Mesenteric fat pad (tissue), 1 donor: ENCODE data around the gene C13orf46. TPM values are rescaled to one million over a fixed set of nuclear protein-coding genes. Genes with fewer than 3 reads are reported as not detected.

Source experiments
- DNase-seq: peaks from one replicate; pipeline ENCODE4 v3.0.0-alpha.2; 2020; ENCODE audit warnings: low spot score
- total RNA-seq: library from RNA; stranded (reverse); fragmentation: NEBNext Ultra II Directional; extraction: Animal tissue kit (Norgen Biotek cat#: 25700); gene quantifications from one replicate; pipeline ENCODE4 v1.2.1, GENCODE V29; 2021
- donor health status: DM: yes; HTN: yes; CAD: no.

The C13orf46 gene
- total RNA-seq, 1 donor from 2014 or later = 2.5 TPM

DNA sequence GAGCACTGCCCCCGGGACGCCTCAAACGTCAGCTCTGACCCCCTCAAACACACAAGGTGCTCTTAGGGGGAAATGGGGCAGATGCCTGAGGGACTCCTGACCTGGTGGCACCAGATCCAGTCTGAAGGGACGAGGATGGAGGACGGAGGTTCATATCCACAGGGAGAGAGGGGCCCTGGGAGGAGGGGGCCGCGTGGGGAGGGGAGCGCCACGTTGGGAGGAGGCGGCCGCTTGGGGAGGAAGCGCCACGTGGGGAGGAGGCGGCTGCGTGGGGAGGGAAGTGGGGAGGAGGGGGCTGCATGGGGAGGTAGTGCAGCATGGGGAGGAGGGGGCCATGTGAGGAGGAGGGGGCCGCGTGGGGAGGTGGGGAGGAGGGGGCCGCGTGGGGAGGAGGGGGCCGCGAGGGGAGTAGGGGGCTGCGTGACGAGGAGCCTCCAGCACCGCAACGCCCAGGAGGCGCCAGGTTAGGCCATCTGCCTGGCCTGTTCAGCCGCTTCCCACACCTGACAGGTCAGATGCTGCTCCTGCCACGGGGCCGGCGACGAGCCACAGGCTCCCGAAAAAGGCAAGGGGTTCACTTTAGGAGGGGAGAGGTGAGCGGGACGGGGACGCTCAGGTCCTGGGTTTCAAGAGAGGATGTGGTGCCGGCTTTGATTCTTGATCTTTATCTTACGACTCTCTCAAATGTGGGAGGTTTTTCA lies 36.7 kb upstream of the C13orf46 start:
- no peak for DNase-seq

DNA sequence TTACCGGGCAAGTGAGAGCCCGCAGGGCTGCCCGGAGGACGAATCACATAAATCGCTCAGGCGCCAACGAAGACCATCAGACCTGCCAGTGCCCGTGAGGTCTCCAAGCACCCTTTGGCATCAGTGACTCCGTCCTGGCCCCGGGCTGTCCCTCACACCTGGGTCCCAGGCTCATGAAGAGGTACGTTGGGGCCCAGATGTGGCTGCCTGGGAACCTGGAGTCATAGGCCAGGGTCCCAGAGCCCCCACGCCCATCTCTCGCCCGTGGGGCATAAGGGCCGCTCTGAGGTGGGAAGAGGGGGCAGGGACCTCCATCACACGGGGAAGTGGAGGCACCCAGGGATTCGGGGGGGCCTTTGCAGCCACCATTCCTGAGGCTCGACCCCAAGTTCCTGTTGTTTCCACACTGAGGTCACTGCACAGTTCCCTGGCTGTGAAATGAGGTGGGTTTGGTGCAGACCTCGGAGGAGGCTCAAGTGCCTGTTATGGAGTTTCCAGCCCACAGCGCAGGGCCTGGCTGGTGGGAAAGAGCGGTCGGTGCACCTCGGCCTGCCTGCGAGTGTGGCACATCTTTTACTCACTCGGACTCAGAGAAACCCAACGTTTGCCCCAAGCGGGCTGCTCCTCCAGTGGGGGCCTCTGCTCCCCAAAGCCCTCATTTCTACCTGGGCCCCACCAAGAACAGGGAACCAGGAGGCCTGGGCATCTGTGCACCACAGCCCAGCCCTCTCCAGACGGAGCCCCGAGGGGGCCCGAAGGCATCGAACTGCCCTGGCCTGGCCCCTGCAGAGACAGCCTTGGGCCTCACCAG lies 35.9 kb upstream of the C13orf46 start:
- no peak for DNase-seq

DNA sequence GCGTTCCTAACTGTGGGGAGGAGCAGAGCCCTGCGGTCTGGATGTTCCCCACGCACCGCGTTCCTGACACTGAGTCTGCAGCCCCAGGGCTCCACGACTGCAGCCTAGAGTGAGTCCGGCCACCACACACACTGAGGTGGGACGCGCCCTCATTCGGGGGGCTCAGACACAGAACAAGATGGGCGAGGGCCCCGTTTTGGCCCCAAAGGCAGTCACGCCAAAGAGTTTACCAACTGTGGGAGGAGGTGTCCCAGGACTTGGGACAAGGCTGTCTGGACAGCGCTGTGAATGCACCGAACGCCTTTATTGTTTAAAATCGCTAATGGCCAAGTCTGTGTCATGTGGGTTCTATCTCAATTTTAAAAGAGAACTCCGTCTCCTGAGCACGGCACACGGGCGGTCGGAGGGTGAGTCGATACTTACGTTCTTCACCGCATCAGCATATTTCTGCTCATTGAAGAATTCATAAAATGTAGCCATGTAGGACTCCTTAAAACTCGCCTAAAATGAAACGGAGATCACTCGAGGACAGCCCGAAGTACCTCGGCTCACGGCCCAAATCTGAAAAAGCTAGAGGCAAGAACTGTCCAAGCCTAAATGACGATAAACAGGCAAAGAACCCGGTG lies 35.2 kb upstream of the C13orf46 start:
- no peak for DNase-seq

DNA sequence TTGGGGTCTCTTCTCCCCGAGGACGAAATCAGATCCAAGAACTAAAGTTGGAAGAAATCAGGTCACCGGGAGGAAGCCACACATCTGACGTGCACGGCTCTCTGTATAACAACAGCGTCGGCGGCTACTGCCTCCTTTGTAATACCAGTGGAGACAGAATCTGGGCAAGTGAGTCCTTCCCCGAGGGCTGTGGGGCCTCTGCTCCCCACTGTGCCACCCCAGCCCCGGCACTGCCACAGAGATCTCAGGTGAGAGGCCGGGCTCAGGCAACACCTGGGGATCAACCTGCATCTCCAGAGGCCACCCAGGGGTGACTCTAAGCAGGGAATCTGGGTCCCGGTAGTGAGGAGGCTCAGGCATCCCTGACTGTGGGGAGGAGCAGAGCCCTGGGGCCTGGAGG lies 33.7 kb upstream of the C13orf46 start:
- DNase-seq = no peak

DNA sequence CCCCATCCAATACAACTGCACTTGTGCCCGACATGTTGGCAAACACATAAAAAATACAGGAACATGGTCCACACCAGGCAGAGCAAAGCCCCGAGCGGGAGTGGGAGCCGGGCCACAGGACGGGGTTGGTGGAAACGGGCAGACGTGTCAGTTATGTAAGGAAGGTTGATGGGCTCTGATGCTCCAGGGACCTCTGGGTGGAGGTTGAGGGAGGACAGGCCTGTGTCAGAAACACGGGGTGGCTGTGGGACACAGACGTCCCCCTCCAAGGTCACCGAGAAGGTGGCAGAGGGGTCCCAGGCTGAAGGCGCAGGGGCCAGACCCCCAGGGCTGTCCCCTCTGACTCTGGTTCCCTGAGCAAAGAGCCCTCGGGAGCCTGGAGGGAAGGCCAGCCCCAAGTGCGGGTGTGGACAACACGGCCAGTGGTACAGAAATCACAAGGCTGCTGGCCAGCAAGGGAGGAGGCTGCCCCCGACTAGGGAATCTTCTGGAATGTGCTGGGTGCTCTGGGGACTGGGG lies 31.4 kb upstream of the C13orf46 start:
- DNase-seq = no peak

DNA sequence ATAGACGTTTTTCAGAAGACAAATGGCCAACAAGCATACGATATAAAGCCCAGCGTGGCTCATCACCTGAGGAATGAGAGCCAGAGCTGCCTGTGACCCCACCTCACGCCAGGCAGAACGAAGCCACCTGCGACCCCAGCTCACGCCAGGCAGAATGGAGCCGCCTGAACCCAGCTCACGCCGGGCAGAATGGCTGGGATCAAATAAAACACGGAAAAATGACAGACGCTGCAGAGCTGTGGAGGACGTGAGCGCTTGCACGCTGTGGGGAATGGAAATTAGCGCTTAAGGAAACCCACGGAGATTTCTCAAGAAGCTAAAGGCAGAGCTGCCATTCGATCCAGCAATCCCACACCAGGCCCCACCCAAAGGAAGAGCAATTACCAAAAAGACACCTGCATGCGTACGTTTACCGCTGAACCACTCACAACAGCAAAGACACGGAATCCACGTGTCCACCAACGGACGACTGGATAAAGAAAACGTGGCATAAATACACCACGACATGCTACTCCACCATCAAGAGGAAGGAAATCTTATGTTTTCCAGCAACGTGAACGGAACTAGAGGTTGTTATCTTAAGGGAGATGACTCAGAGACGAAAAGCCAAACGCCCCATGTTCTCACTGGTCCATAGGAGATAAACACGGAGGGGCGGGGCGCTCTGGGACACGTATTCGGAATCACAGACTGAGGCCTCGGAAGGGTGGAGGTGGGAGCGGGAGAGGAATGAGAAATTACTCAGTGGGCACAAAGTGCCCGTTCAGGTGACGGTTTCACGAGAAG lies 30.7 kb upstream of the C13orf46 start:
- DNase-seq = no peak

DNA sequence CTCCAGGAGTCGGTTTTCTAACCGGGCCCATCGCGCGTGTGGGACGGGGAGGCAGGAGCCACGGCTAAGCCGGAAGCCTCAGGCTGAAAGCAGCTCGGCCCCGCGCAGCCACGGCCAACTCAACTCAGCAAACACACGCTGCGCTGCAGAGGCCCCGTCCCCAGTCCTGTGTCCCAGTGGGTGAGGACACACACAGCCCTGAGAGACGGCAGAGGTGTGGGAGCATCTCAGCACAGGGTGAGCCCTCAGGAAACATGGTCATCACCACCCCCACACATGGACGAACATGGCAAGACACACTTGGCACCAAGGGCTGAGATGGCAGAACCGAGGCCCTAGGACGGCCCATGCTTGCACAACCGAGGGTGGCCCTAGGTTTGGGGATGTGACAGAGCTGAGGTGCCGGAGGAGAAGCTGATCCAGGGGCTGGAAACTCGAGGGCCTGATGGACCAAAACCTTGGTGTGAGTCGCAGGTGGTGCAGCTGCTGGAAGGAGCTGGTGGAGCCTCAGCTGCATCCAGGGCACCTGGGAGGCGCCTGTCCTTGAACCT lies 29.0 kb upstream of the C13orf46 start:
- no peak for DNase-seq

DNA sequence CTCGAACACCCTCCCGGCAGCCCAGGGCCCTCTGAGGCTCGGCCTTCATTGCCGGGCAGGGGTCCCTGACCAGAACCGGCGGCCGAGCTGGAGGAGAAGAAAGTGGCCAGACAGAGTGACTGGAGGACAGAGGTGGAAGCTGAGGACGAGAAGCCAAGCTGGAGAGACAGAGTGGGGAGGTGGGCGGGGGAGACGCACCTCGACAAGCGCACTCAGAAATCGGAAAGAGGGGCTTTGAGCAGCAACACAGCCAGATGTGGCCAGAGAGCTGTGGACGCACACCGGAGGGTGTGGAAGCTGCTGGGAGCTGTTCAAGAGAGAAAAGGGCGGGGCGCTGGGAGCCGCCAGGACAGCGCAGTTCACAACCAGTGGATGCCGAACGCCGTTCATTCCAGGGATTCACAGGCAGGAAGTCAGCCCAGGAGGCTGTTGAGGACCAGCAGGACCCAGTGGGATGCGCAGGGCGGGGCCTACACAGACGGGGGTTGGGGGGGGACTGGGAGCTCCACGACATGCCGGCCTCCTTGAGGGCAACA lies 28.2 kb upstream of the C13orf46 start:
- DNase-seq = no peak

DNA sequence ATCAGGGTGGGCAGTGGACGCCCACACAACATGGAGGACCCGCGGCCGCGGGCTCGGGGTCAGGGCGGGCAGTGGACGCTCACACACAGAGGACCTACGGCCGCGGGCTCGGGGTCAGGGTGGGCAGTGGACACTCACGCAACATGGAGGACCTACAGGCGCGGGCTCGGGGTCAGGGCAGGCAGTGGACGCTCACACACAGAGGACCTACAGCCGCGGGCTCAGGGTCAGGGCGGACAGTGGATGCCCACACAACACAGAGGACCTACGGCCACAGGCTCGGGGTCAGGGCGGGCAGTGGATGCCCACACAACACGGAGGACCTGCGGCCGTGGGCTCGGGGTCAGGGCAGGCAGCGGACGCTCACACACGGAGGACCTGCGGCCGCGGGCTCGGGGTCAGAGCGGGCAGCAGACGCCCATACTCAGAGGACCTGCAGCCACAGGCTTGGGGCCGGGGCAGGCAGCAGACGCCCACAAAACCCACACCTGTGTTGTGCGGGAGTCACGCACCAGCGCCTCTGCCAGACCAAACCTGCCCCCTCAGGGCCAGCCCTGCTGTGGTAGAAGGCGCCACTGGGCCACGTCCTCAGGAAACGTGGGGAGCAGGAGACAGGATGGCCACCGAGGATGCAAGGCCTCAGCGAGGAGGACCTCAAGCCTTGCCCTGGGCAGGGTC lies 27.6 kb upstream of the C13orf46 start:
- no peak for DNase-seq

DNA sequence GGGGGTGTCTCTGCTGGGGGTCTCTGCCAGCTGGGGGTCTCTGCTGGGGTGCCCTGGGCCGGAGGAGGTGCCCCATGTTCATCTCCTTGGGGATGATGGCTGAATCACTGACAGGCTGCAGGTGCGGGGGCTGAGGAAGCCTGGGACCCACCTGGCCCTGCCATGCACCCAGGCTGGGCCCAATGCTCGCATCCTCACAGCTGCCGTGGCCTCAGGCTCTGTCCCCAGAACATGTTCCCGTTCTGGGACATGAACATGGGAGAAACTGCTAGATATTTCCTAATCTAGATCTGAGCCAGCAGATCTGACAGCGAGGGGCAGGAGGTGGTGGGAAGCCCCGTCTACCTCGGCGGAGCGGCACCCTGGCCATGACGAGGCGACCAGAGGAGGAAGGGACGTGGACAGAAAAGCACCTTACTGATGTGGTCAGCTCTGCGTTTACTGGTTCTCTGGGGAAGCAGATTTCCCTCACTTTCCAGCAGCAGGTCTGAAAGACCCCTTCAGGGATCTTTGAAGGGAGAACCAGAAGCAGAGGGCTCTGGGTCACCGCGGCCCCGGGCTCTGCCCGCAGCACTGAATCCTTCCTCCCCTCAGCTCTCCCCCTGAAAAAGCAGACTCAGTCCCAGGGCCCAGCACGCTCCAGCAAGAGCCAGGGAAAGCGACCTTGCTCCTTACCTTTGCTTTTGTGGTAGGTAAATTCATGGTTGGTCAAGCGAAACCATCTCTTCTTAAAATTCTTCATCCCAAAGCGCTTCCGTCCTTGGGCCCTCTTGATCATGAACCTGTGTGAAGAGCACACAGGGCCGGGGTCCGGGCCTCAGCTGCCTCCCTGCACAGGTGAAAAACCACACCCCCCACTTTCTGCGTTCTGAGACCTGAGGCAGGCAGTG lies 26.5 kb upstream of the C13orf46 start:
- no peak for DNase-seq

DNA sequence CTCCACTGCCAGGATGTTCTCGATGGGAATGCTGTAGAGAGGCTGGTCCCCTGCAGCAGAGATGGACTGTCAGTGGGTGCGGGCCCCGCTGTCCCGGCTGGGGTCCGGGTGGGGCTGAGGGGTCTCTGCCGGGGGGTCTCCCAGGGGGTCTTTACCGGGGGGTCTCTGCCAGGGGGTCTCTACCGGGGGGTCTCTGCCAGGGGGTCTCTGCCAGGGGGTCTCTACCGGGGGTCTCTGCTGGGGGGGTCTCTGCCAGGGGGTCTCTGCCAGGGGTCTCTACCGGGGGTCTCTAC lies 25.7 kb upstream of the C13orf46 start:
- DNase-seq = no peak

DNA sequence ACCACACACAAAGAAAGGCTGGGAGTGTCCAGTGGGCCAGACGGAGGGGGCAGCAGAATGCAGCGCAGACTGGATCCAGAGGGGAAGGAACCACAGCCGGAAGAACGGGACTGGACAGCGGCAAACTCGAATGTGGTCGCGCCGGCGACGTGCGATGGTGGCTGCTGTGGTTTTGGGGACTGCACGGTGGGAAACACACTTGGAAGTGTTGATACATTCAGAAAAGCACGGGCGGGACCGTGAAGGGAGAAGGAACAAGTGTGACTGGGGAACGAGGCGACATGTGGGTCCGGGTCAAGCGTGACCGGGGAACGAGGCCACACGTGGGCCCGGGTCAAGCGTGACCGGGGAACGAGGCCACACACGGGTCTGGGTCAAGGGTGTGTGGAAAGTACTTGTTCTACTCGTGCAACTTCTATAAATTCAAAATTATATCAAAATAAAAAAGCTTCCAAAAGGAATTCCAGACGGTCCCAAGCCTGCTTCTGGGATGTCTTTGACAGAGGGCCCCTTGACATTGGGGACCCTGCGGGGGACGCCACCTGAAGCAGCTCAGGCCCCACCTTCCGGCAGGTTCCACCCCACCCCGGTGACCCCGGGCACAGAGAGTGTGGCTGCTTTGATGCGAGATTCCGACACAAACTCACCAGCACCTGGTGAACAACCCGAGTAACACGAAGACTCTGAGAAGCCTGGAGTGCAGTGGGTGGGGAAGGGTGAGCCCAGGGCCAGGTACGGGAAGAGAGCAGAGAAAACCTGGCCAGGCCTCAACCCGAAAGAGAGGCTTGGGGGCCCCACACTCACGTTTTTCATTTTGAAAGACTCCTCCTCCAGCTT lies 25.1 kb upstream of the C13orf46 start:
- no peak for DNase-seq

DNA sequence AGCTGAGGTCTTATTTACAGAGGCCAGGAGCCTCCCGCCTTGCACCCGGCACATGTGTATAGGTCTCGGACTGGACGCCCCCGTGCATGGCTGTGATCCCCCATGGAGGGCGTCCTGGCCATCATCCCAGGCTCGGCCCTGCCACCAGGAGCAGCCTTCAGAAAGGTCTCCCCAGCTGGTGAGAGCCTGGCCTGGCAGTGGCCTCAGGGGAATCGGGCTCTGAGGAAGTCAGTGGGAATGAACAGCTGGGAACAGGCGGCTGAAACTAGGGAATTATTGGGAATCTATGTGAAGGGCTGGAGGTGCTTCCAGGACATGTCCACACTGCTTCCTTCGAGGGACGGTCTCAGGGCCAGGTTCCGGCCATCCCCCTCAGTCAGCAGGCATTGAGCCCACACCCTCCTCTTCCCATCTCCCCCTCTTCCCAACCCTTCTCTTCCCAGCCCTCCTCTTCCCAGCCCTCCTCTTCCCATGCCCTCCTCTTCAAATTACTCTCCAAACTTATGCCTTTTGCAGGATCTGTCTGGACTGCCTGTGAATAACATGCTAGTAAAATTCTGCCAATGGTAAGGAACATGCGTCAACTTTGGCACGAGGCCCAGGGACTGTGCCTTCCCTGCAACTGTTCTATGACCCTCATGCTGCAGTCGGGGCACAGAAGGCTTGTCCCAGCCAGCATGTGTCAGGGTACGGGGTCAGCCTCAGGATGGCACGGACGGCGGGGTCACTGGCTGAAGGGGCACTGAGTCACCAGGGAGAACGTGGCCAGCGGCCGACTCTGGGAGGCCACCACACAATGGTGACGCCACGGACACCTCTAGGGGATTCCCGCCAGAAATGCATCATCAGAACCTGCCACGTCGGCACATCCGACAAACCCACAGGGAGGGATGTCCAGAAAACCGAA lies 24.2 kb upstream of the C13orf46 start:
- DNase-seq = no peak

DNA sequence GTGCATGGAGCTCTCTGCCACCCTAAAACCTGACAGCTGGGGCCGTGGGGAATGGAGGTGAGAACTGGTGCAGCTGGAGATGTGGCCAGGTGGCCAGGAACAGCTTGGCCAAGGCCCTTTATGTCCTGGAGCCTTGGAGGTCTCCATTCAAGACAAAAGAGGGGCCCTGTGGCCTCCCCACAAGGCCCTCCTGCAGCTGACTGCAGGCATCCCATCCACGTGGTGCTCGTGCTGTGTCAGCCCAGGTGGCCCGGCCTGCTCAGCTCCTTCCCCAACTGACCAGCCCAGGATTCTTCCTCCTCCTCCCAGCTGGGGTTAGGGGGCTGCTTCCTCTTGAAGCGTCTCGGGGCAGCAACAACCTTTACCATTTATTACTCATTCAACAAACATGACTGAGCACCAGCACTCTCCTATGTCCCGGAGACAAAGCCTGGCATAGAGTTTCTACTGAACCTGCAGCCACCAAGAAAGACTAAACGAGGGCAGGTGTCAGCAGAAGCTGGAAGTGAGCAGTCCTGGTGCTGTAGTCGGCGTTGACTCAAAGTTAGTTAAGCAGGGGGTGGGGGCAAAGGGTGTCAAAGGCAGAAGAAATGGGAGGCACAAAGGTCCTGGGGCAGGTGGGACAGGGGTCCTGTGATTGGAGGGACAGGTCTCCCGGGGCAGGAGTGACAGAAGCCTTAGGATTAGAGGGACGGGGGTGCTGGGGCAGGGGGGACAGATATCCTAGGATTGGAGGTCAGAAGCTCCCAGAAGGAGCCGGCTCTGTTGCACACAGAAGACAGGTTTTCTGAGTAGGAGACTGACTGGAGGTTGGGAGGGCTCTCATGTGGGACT lies 23.3 kb upstream of the C13orf46 start:
- no peak for DNase-seq

DNA sequence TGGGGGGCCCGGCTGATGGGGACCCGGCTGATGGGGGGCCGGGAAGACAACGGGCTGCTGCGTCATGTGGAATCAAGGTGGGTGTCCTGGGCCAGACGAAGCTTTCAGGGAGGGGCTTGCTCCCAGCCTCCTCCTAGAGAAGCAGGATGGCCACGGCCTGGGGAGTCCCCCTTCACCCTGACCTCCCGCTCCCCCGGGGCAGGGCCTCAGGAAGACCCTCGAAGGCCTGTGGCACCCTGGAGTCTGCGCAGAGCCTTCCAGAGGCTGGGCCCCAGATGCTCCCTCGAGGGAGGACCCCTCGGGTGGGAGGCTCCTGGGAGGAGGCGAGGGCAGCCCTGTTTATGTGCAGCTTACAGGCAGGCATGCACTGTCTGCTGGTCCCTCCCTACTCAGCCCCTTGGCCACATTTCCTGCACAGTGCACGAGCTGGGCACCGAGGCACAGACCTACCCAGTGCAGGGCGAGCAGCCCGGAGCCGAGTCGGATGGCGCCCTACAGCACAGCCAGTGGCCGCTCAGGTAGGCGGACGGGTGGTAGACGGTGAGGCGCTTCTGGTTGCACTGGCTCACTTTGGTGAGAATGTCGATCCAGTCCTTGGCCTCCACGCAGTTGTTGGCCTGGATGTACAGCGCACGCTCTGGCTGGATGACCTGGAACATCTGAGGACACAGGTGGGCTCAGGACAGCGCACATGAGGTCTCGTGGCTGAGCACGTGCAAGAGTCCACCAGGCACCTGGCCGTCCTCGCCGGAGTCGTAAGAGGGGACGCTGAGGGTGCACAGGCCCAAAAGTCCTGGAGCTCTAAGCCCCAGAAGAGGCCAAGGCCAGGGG lies 22.4 kb upstream of the C13orf46 start:
- DNase-seq = no peak
